ENCODE results near the gene CCDC141.

CCDC141 gene

DNA sequence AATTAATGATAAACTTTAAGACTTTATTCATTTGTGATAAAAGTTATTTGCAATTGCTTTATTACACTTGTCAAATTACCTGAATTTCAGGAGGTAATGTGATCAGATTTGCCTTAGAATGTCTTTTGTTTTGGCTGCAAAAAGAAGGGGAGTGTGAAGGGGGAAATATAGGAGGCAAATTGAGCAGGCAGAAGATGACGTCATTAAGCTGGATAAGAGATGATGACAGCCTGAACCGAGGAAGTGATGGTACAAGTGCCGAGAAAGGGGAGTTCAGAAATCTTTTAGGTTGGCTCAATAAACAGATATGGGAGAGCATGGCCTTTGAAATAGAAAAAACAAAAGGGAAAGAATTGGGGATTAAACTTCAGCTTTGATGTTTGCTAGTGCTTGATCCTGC is 169.7 kb downstream of the CCDC141 start:
- H3K9ac ChIP-seq = no peak overlapping the region
- no peak overlapping the region for H3K4me2 ChIP-seq
- no peaks in the 10 kb centered on the region for H3K9me3 ChIP-seq
- H3K4me3 ChIP-seq = no peak overlapping the region
- no peaks in the 10 kb centered on the region for H4K20me1 ChIP-seq
- H3K4me1 ChIP-seq = no peaks in the 10 kb centered on the region
- H3K27ac ChIP-seq = no peak overlapping the region
- H3K27me3 ChIP-seq = no peaks in the 10 kb centered on the region
- TF ChIP-seq Cebpa-rat (IDR thresholded peaks at IDR 0.05) = no peak
- H3K36me3 ChIP-seq = no peaks in the 10 kb centered on the region

DNA sequence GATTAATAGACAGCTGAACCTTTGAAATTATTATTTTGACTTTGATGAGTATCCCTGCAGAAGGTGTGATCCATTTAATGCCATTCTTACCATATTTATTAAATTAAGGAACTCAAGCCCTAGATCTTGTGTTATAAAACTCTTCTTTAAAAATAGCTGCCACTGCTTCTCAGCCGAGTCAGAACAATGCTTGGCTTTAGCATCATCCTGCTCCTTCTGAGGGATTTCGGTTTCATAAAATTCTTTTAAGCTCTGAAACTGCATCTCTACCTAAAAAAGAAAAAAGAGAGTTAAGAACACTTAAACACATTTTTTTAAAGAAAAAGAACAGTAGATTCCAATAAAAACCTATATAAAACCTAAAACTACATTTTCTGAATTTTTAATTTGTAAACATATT is 172.1 kb downstream of the CCDC141 start:
- Histone ChIP-seq H3K4me3 (no peak overlapping the region), H3K27me3 (no peaks in the 10 kb centered on the region), H3K4me2 (no peak overlapping the region), H4K20me1 (no peaks in the 10 kb centered on the region), H3K36me3 (no peaks in the 10 kb centered on the region), H3K9ac (no peak overlapping the region), H3K27ac (no peak overlapping the region), H3K4me1 (no peaks in the 10 kb centered on the region), H3K9me3 (no peaks in the 10 kb centered on the region)
- TF ChIP-seq Cebpa-rat (IDR thresholded peaks at IDR 0.05) = no peak

DNA sequence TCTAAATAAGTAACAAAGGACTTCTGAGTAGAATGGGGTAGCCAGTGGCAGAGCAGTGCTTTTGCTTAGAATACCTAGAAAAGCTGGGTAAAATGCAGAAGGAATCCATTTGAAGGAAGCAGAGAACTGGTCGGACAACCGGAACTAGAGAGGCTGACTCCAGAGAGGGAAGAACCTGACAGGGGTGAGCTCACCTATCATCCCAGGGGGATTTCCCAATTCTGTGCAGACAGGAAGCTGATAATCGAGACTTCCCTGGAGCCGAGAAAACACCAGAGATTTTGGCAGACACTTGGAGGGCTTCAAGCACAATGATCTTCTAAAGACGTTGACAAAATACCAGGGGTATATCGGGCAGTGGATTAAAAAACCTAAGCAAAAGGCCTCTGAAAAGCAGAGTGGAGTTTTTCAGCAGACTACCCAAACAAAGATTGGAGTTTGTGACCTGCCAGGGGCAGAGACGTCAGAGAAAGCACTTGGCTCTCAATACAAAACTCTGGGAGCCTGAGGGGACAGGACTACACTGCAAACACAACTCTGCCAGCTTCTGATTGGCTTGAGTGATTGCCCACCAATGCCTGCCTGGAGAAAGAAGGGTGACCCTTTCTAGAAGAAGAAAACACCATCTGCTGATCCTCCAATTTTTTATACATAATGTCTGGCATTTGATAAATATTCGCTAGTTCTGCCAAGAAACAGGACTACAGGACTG is 175.3 kb downstream of the CCDC141 start:
- H4K20me1 ChIP-seq = no peaks in the 10 kb centered on the region
- H3K27ac ChIP-seq = no peak overlapping the region
- H3K27me3 ChIP-seq = no peaks in the 10 kb centered on the region
- H3K4me2 ChIP-seq = no peak overlapping the region
- H3K4me1 ChIP-seq = no peaks in the 10 kb centered on the region
- no peaks in the 10 kb centered on the region for H3K9me3 ChIP-seq
- TF ChIP-seq Cebpa-rat (IDR thresholded peaks at IDR 0.05) = no peak
- H3K36me3 ChIP-seq = no peaks in the 10 kb centered on the region
- H3K9ac ChIP-seq = no peak overlapping the region
- H3K4me3 ChIP-seq = no peak overlapping the region

DNA sequence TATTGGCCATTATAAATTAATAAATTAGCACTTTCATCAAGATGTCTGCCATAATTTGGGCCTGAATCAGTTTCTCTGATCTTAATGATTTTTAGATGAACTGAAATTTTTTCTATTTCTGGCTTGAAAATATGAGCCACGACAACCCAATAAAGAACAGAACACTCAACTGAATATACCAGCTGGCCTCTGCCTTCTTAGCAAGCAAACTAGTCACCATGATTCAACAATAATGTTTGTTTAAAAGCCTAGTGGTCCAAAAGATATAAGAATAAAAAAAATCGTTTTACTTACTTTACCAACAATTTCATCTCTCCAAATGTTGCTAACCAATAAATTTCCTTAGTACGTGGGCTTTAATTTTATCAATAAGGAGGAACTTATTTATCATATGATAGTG is 176.0 kb downstream of the CCDC141 start:
- H3K9me3 ChIP-seq = no peaks in the 10 kb centered on the region
- no peak overlapping the region for H3K4me3 ChIP-seq
- no peak for TF ChIP-seq Cebpa-rat (IDR thresholded peaks at IDR 0.05)
- no peaks in the 10 kb centered on the region for H3K4me1 ChIP-seq
- H4K20me1 ChIP-seq = no peaks in the 10 kb centered on the region
- H3K9ac ChIP-seq = no peak overlapping the region
- H3K4me2 ChIP-seq = no peak overlapping the region
- no peak overlapping the region for H3K27ac ChIP-seq
- H3K27me3 ChIP-seq = no peaks in the 10 kb centered on the region
- no peaks in the 10 kb centered on the region for H3K36me3 ChIP-seq

DNA sequence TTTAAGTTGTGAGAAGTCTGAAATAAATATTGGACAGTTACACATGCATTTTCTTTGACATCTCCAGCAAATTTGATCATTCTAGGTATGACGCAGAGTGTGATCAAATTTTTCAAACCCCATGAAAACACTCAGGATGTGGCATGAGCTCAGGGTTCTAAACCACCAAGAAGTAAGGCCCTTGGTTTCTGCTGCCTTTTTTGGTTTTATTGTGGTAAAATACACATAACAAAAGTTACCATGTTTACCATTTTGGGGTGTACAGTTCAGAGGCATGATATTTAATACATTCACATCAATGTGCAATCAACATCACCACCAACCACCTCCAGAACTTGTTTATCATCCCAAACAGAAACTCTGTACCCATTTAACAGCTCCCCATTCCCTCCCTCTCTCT is 178.4 kb downstream of the CCDC141 start:
- no peak overlapping the region for H3K9ac ChIP-seq
- H3K27me3 ChIP-seq = no peaks in the 10 kb centered on the region
- H3K27ac ChIP-seq = no peak overlapping the region
- no peaks in the 10 kb centered on the region for H3K36me3 ChIP-seq
- H3K4me1 ChIP-seq = no peaks in the 10 kb centered on the region
- H4K20me1 ChIP-seq = no peaks in the 10 kb centered on the region
- H3K4me2 ChIP-seq = no peak overlapping the region
- no peak overlapping the region for H3K4me3 ChIP-seq
- no peaks in the 10 kb centered on the region for H3K9me3 ChIP-seq
- no peak for TF ChIP-seq Cebpa-rat (IDR thresholded peaks at IDR 0.05)

DNA sequence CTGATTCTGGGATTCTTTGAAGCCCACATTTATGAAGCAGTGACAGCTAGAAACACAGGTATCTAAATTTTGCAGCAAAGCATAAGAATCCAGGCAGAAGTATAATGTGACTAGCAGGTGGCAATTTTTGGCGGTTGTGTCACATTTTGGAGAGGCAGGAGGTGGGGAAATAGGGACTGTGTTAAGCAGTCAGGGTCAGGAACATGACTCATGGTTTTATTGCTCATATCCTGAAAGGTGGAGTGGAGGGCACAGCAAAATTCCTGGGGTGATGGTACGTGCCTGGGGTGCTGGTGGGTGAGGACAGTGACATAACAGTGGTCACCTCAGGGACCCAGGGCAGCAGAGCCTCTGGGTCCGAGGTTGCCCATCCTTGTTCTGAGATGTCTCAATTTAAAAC is 179.2 kb downstream of the CCDC141 start:
- Histone ChIP-seq H3K4me1 (no peaks in the 10 kb centered on the region), H3K27ac (no peak overlapping the region), H3K27me3 (no peaks in the 10 kb centered on the region), H3K36me3 (no peaks in the 10 kb centered on the region), H3K9me3 (no peaks in the 10 kb centered on the region), H3K9ac (no peak overlapping the region), H4K20me1 (no peaks in the 10 kb centered on the region), H3K4me3 (no peak overlapping the region), H3K4me2 (no peak overlapping the region)
- no peak for TF ChIP-seq Cebpa-rat (IDR thresholded peaks at IDR 0.05)

DNA sequence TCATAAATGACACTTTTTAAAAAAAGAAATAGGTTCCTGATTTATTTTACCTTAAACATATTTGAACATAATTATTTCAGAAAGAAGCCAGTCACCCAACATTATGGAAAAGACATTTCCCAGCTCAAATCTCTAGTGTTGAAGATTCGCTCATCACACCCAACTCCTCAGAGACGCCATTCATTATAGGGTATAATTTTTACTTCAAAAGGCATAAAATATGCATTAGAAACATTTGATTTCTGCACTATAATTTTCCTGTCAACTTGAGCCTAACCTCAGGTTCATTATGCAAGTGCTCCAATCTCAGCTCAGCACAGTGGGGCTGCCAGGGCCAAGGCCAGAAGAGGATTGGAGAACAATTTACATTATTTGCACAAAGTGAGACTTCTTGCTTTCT is 183.9 kb downstream of the CCDC141 start:
- no peaks in the 10 kb centered on the region for H3K36me3 ChIP-seq

DNA sequence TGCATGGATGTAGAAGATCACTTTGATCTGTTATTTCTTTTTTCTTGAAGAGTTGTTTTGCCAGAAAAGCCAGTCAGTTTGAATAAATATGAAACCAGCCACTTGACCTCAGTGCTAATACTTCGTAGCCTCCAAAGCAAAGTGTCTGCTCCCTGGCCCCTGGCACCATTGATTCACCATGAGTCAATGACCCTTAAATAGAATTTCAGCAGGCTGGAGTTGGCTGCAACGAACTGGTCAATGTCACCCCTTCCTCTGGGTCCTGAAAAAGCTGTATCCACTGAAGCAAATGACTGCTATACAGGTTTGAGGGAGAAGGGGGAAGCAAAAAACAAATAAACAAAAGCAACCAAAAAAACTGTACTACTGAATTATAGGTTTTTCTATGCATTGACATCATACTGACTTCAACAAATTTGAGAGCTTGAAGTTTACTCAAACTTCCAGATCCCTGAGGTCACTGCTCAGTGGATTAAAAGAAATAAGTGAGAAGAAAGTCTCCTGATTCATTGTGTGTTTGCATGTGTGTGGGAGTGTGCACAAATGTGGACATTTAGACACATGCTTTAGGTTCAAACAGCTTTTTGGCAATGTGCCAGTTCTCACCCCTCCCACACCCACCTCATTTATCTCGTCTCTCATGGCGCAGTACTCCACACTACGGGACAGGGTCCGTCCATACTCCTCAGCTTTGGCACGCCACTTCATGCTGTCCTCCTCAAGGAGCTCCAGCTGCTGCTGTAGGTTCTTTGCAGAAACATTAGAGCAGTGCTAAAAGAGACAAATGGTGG is 184.6 kb downstream of the CCDC141 start:
- Histone ChIP-seq H3K27me3 (no peaks in the 10 kb centered on the region), H4K20me1 (no peaks in the 10 kb centered on the region), H3K4me1 (no peaks in the 10 kb centered on the region), H3K36me3 (no peaks in the 10 kb centered on the region), H3K9ac (no peak overlapping the region), H3K4me3 (no peak overlapping the region), H3K4me2 (no peak overlapping the region), H3K27ac (no peak overlapping the region), H3K9me3 (no peaks in the 10 kb centered on the region)
- no peak for TF ChIP-seq Cebpa-rat (IDR thresholded peaks at IDR 0.05)

More for the DNA sequence above, 183.9 kb downstream of the CCDC141 start:
- no peaks in the 10 kb centered on the region for H3K27me3 ChIP-seq
- no peak overlapping the region for H3K4me3 ChIP-seq
- no peaks in the 10 kb centered on the region for H3K4me1 ChIP-seq
- H3K4me2 ChIP-seq = no peak overlapping the region
- no peak overlapping the region for H3K27ac ChIP-seq
- H3K9ac ChIP-seq = no peak overlapping the region
- no peak for TF ChIP-seq Cebpa-rat (IDR thresholded peaks at IDR 0.05)
- H3K9me3 ChIP-seq = no peaks in the 10 kb centered on the region
- no peaks in the 10 kb centered on the region for H4K20me1 ChIP-seq

DNA sequence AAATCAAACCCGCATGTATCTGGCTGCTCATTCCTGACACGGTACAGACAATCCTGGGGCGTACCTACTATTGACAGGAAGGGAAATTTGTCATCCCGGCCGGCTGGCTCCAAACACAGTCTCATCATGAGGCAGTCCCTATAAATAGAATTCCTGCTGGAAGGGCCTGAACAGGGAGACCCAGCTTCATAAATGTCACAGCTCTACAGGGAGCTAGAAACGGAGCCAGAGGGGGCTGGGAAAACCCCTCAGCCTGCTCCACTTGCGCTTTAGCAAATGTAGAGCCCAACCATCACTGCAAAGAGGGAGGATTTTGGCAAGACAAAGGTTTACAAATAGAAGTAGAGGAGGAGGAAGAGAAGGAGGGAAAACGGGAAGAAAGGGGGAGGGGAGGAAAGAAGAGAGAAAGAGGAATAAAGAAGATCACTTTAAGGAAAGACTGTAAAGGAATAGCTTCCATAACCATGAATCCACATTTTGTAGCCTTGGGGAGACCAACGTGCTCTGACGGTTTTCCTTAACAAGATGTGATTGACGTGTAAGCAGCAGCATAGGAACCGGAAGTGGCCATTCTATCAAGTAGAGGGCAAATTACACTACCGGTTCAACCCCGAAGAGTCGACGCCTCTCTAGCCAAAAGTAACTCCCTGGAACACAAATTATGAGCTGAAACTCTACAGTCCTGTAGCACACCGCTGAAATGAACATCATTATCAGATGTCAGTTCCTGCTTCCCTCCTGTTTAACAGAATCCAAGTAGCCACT is 185.9 kb downstream of the CCDC141 start:
- Histone ChIP-seq H3K27ac (no peak overlapping the region), H4K20me1 (no peaks in the 10 kb centered on the region), H3K4me1 (no peaks in the 10 kb centered on the region), H3K9ac (no peak overlapping the region), H3K9me3 (no peaks in the 10 kb centered on the region), H3K4me2 (no peak overlapping the region), H3K4me3 (no peak overlapping the region), H3K36me3 (no peaks in the 10 kb centered on the region), H3K27me3 (no peaks in the 10 kb centered on the region)
- TF ChIP-seq Cebpa-rat (IDR thresholded peaks at IDR 0.05) = no peak

All from BLaER1 (cell line).